ENCODE data around the gene ADAMTSL1.

- no peak for TF ChIP-seq CTCF (IDR thresholded peaks at IDR 0.05; ENCODE audit: poor library complexity, severe bottlenecking)
- TF ChIP-seq MXI1 (conservative IDR thresholded peaks at IDR 0.05; ENCODE audit: poor library complexity, severe bottlenecking) = no peak
- no peak for TF ChIP-seq TAF1 (IDR thresholded peaks at IDR 0.05; ENCODE audit: low read depth)
- TF ChIP-seq POLR2AphosphoS5 (IDR thresholded peaks at IDR 0.05) = no peak
- no peak for TF ChIP-seq RAD21 (conservative IDR thresholded peaks at IDR 0.05)
- TF ChIP-seq, protein P1, sequence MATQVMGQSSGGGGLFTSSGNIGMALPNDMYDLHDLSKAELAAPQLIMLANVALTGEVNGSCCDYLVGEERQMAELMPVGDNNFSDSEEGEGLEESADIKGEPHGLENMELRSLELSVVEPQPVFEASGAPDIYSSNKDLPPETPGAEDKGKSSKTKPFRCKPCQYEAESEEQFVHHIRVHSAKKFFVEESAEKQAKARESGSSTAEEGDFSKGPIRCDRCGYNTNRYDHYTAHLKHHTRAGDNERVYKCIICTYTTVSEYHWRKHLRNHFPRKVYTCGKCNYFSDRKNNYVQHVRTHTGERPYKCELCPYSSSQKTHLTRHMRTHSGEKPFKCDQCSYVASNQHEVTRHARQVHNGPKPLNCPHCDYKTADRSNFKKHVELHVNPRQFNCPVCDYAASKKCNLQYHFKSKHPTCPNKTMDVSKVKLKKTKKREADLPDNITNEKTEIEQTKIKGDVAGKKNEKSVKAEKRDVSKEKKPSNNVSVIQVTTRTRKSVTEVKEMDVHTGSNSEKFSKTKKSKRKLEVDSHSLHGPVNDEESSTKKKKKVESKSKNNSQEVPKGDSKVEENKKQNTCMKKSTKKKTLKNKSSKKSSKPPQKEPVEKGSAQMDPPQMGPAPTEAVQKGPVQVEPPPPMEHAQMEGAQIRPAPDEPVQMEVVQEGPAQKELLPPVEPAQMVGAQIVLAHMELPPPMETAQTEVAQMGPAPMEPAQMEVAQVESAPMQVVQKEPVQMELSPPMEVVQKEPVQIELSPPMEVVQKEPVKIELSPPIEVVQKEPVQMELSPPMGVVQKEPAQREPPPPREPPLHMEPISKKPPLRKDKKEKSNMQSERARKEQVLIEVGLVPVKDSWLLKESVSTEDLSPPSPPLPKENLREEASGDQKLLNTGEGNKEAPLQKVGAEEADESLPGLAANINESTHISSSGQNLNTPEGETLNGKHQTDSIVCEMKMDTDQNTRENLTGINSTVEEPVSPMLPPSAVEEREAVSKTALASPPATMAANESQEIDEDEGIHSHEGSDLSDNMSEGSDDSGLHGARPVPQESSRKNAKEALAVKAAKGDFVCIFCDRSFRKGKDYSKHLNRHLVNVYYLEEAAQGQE (IDR thresholded peaks at IDR 0.05; ENCODE audit: borderline replicate concordance) = no peak
- TF ChIP-seq EZH2 (IDR thresholded peaks at IDR 0.05; ENCODE audit: borderline replicate concordance, insufficient read depth, low read length, poor library complexity, severe bottlenecking) = no peak
- no peak for TF ChIP-seq EP300 (conservative IDR thresholded peaks at IDR 0.05; ENCODE audit: poor library complexity, severe bottlenecking)
- no peak for TF ChIP-seq SMC3 (conservative IDR thresholded peaks at IDR 0.05; ENCODE audit: poor library complexity)
These were observed 355.9 kb downstream of the ADAMTSL1 start for GRCh38 chr9:18829873-18830272.

Data from neural cell (in vitro differentiated cells).